ENCODE measurements around the gene PTPN12.

DNA sequence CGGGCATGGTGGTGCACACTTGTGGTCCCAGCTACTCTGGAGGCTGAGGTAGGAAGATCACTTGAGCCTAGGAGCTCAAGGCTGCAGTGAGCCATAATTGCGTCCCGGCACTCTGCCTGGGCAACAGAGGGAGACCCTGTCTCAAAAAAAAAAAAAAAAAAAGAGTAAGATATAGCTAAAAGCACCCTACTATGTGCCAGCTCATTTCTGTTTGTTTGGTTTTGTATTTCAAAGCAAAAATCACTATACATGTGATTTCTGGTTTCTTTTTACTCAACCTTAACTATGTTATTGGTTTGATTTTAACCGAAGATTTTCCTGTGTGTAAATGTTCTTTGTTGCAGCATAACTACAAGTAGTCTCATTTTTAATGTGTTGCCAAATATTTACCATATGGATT lies 92.7 kb downstream of the PTPN12 start:
- TF ChIP-seq, protein P1, sequence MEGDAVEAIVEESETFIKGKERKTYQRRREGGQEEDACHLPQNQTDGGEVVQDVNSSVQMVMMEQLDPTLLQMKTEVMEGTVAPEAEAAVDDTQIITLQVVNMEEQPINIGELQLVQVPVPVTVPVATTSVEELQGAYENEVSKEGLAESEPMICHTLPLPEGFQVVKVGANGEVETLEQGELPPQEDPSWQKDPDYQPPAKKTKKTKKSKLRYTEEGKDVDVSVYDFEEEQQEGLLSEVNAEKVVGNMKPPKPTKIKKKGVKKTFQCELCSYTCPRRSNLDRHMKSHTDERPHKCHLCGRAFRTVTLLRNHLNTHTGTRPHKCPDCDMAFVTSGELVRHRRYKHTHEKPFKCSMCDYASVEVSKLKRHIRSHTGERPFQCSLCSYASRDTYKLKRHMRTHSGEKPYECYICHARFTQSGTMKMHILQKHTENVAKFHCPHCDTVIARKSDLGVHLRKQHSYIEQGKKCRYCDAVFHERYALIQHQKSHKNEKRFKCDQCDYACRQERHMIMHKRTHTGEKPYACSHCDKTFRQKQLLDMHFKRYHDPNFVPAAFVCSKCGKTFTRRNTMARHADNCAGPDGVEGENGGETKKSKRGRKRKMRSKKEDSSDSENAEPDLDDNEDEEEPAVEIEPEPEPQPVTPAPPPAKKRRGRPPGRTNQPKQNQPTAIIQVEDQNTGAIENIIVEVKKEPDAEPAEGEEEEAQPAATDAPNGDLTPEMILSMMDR (IDR thresholded peaks at IDR 0.05; ENCODE audit: poor library complexity, severe bottlenecking): no peak
- TF ChIP-seq EZH2 (IDR thresholded peaks at IDR 0.05; ENCODE audit: borderline replicate concordance, insufficient read depth, low read length, poor library complexity, severe bottlenecking) (no peak), TAF1 (IDR thresholded peaks at IDR 0.05; ENCODE audit: low read depth) (no peak), POLR2AphosphoS5 (IDR thresholded peaks at IDR 0.05) (no peak), EP300 (conservative IDR thresholded peaks at IDR 0.05; ENCODE audit: poor library complexity, severe bottlenecking) (no peak), MXI1 (conservative IDR thresholded peaks at IDR 0.05; ENCODE audit: poor library complexity, severe bottlenecking) (no peak), RAD21 (conservative IDR thresholded peaks at IDR 0.05) (no peak), REST (IDR thresholded peaks at IDR 0.05; ENCODE audit: borderline replicate concordance) (no peak)

All from neural cell (in vitro differentiated cells).